ENCODE data around the gene CSF3R. TPM values are rescaled to one million over a fixed set of nuclear protein-coding genes. Genes with fewer than 3 reads are reported as not detected.

CSF3R gene
- total and polyA plus RNA-seq, 2 of the 4 experiments (the other 2 are of a cell fraction) = not detected

DNA sequence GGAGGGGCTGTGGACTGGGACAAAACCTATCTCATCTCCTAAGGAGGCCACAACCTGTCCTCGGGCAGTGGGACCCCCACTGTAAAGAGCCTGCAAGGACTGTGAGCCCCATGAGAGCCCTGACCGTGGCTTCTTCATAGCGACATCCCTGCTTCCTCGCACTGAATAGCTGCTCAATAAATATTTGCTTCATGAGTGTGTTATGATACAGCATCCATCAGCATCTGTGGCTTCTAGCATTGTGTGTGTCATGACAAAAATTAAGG is 40.5 kb upstream of the CSF3R start:
- no peak overlapping the region for H3K4ac ChIP-seq (ENCODE audit: low read depth, low read length)
- H3K56ac ChIP-seq (ENCODE audit: extremely low read depth, insufficient read depth, low read length) = no peak overlapping the region
- no peaks in the 10 kb centered on the region for H3K4me1 ChIP-seq (ENCODE audit: control insufficient read depth, insufficient read depth, low read length)
- ChIA-PET CTCF (no interaction called here), POLR2A (ENCODE audit: unreplicated experiment) (no interaction called here)
- H4K20me1 ChIP-seq (ENCODE audit: insufficient read depth, low read length) = no peaks in the 10 kb centered on the region
- H3K23ac ChIP-seq (ENCODE audit: low read depth, low read length) = no peak overlapping the region
- no peak overlapping the region for H2BK20ac ChIP-seq (ENCODE audit: low read depth, low read length)
- no peak overlapping the region for H3K18ac ChIP-seq (ENCODE audit: low read depth, low read length)
- H2BK120ac ChIP-seq (ENCODE audit: low read depth, low read length) = no peak overlapping the region
- no peak overlapping the region for H4K5ac ChIP-seq (ENCODE audit: low read depth, low read length)
- H2AK5ac ChIP-seq (ENCODE audit: low read depth, low read length) = no peak overlapping the region
- no peak overlapping the region for H4K91ac ChIP-seq (ENCODE audit: insufficient read depth, low read depth, low read length)
- no CpG with 5 or more reads among the region's 4 CpGs for WGBS, 2 experiments (ENCODE audit: extremely low coverage in 2 of 2, insufficient read length in 1 of 2)
- no peak overlapping the region for H3K14ac ChIP-seq (replicated peaks; ENCODE audit: low read depth, low read length)
- no peaks in the 10 kb centered on the region; the same call in 1 of the 2 replicates for H3K27me3 ChIP-seq (ENCODE audit: control insufficient read depth, insufficient read depth, low read length)
- no peak overlapping the region for H3K9ac ChIP-seq (ENCODE audit: low read depth, low read length)
- in situ Hi-C loops (cut with MboI; ENCODE audit: low sequenced_read_pairs) = no loop called here
- no peak overlapping the region for H2AFZ ChIP-seq (replicated peaks; ENCODE audit: low read length, poor library complexity)
- no peaks in the 10 kb centered on the region for H3K9me1 ChIP-seq (ENCODE audit: insufficient read depth, low read length)
- no peak overlapping the region for H3K4me2 ChIP-seq (ENCODE audit: low read depth, low read length)
- H3K27ac ChIP-seq (ENCODE audit: insufficient read depth, low read length) = no peak overlapping the region
- no TSS peak for BruUV-seq (replicated peaks)
- no peak overlapping the region for H3K4me3 ChIP-seq (ENCODE audit: insufficient read depth, low read depth, low read length)
- TF ChIP-seq CHD1 (IDR thresholded peaks at IDR 0.05; ENCODE audit: low read depth, low read length) = no peak
- TF ChIP-seq FOS (IDR thresholded peaks at IDR 0.05; ENCODE audit: low read depth, low read length) = no peak
- TF ChIP-seq BHLHE40 (IDR thresholded peaks at IDR 0.05; ENCODE audit: low read depth, low read length) = no peak
- TF ChIP-seq, protein P1, sequence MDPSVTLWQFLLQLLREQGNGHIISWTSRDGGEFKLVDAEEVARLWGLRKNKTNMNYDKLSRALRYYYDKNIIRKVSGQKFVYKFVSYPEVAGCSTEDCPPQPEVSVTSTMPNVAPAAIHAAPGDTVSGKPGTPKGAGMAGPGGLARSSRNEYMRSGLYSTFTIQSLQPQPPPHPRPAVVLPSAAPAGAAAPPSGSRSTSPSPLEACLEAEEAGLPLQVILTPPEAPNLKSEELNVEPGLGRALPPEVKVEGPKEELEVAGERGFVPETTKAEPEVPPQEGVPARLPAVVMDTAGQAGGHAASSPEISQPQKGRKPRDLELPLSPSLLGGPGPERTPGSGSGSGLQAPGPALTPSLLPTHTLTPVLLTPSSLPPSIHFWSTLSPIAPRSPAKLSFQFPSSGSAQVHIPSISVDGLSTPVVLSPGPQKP (IDR thresholded peaks at IDR 0.05; ENCODE audit: borderline replicate concordance, low read depth, low read length) = no peak
- no peak for TF ChIP-seq RCOR1 (IDR thresholded peaks at IDR 0.05; ENCODE audit: insufficient replicate concordance, low read length)
- no peak for TF ChIP-seq RAD21 (IDR thresholded peaks at IDR 0.05; ENCODE audit: low read length)
- TF ChIP-seq SMC3 (IDR thresholded peaks at IDR 0.05; ENCODE audit: low read depth, low read length) = no peak
- no peak for TF ChIP-seq MAFK (IDR thresholded peaks at IDR 0.05; ENCODE audit: low read depth, low read length)
- TF ChIP-seq MAZ (IDR thresholded peaks at IDR 0.05; ENCODE audit: borderline replicate concordance, low read depth, low read length) = no peak
- TF ChIP-seq, protein P2, sequence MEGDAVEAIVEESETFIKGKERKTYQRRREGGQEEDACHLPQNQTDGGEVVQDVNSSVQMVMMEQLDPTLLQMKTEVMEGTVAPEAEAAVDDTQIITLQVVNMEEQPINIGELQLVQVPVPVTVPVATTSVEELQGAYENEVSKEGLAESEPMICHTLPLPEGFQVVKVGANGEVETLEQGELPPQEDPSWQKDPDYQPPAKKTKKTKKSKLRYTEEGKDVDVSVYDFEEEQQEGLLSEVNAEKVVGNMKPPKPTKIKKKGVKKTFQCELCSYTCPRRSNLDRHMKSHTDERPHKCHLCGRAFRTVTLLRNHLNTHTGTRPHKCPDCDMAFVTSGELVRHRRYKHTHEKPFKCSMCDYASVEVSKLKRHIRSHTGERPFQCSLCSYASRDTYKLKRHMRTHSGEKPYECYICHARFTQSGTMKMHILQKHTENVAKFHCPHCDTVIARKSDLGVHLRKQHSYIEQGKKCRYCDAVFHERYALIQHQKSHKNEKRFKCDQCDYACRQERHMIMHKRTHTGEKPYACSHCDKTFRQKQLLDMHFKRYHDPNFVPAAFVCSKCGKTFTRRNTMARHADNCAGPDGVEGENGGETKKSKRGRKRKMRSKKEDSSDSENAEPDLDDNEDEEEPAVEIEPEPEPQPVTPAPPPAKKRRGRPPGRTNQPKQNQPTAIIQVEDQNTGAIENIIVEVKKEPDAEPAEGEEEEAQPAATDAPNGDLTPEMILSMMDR (conservative IDR thresholded peaks at IDR 0.05; ENCODE audit: low read depth, low read length) = no peak
- TF ChIP-seq, protein P3, sequence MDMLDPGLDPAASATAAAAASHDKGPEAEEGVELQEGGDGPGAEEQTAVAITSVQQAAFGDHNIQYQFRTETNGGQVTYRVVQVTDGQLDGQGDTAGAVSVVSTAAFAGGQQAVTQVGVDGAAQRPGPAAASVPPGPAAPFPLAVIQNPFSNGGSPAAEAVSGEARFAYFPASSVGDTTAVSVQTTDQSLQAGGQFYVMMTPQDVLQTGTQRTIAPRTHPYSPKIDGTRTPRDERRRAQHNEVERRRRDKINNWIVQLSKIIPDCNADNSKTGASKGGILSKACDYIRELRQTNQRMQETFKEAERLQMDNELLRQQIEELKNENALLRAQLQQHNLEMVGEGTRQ (IDR thresholded peaks at IDR 0.05; ENCODE audit: low read depth, low read length) = no peak
- dilution Hi-C loops (cut with HindIII; ENCODE audit: low sequenced_read_pairs, unreplicated experiment) = no loop called here
- DNase-seq = no peak
- intact Hi-C loops (cut with micrococcal nuclease) = no loop called here
- H3K9me3 ChIP-seq (ENCODE audit: control insufficient read depth, insufficient read depth, low read length) = no peaks in the 10 kb centered on the region
- H2BK5ac ChIP-seq (ENCODE audit: low read depth, low read length, poor library complexity, severe bottlenecking) = no peak overlapping the region
- H2BK15ac ChIP-seq (ENCODE audit: low read depth, low read length) = no peak overlapping the region
- no peaks in the 10 kb centered on the region for H3K36me3 ChIP-seq (ENCODE audit: control insufficient read depth, insufficient read depth, low read length)
- no peaks in the 10 kb centered on the region for H3K79me1 ChIP-seq (ENCODE audit: low read depth in 1 of 2, low read length in 2 of 2)
- H2AK9ac ChIP-seq (replicated peaks; ENCODE audit: low read depth, low read length, poor library complexity) = no peak overlapping the region
- no peak for ATAC-seq (ENCODE audit: low read depth)
- no peak overlapping the region for H4K8ac ChIP-seq (ENCODE audit: low read depth in 2 of 2, low read length in 2 of 2)

Measured in IMR-90 (cell line).